ENCODE measurements around the gene IL1RAPL1.

IL1RAPL1 gene

DNA sequence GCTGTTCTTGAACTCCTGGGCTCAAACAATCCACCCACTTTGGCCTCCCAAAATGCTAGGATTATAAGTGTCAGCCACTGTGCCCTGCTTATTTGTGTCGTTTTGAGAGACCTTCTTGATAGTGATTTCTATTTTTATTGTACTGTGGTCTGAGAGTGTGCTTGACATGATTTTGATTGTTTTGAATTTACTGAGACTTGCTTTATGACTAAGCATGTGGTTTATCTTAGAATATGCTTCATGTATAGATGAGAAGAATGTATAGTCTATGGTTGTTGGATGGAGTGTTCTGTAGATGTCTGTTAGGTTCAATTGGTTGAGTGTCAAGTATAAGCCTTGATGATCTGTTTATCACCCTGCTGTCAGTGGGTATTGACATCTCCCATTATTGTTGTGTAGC, 789.3 kb downstream of the IL1RAPL1 start:
- DNase-seq (ENCODE audit: low read depth, low spot score), result no peak
- TF ChIP-seq, protein P1, sequence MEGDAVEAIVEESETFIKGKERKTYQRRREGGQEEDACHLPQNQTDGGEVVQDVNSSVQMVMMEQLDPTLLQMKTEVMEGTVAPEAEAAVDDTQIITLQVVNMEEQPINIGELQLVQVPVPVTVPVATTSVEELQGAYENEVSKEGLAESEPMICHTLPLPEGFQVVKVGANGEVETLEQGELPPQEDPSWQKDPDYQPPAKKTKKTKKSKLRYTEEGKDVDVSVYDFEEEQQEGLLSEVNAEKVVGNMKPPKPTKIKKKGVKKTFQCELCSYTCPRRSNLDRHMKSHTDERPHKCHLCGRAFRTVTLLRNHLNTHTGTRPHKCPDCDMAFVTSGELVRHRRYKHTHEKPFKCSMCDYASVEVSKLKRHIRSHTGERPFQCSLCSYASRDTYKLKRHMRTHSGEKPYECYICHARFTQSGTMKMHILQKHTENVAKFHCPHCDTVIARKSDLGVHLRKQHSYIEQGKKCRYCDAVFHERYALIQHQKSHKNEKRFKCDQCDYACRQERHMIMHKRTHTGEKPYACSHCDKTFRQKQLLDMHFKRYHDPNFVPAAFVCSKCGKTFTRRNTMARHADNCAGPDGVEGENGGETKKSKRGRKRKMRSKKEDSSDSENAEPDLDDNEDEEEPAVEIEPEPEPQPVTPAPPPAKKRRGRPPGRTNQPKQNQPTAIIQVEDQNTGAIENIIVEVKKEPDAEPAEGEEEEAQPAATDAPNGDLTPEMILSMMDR (IDR thresholded peaks at IDR 0.05; ENCODE audit: low read depth, low read length), result no peak
- in situ Hi-C loops (cut with HindIII; ENCODE audit: low sequenced_read_pairs), result no loop called here
- no peak overlapping the region for H3K4me3 ChIP-seq (ENCODE audit: low read depth, low read length)

DNA sequence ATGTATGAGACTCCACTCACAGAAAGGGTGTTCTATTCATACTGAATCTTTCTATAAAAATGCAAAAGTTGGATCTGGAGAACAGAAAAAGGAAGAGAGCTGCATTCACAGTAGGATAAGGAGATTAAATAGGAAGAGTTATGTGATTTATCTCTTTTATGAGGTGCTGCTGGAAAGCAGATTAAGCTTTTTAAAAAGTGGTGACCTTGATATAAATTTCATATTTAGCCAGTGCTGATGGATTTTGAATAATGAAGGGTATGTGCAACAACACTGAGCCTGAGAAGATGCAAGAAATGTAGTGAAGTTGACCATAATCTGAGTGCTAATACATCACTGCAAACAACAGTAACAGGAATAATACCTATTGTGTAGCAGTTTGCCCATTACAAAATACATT, 795.6 kb downstream of the IL1RAPL1 start:
- DNase-seq (ENCODE audit: low read depth, low spot score), result no peak
- no peak overlapping the region for H3K4me3 ChIP-seq (ENCODE audit: low read depth, low read length)
- in situ Hi-C loops (cut with HindIII; ENCODE audit: low sequenced_read_pairs), result no loop called here
- TF ChIP-seq, protein P1 (IDR thresholded peaks at IDR 0.05; ENCODE audit: low read depth, low read length), result no peak

DNA sequence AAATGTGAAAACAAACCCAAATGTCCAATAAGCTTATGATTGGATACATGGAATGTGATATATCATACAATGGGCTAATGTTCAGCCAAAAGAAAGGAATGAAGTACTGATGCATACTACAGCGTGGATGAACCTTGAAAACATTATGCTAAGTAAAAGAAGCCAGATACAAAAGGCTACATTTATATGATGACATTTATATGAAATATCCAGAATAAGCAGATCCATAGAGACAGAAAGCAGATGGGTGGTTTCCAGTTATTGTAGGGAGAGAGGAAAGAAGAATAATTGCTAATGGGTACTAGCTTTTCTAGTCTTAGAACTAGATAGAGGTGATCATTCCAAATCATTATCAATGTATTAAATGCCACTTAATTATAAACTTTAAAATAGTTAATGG, 801.3 kb downstream of the IL1RAPL1 start:
- DNase-seq (ENCODE audit: low read depth, low spot score), result no peak
- no peak overlapping the region for H3K4me3 ChIP-seq (ENCODE audit: low read depth, low read length)
- TF ChIP-seq, protein P1 (IDR thresholded peaks at IDR 0.05; ENCODE audit: low read depth, low read length), result no peak
- in situ Hi-C loops (cut with HindIII; ENCODE audit: low sequenced_read_pairs), result no loop called here

DNA sequence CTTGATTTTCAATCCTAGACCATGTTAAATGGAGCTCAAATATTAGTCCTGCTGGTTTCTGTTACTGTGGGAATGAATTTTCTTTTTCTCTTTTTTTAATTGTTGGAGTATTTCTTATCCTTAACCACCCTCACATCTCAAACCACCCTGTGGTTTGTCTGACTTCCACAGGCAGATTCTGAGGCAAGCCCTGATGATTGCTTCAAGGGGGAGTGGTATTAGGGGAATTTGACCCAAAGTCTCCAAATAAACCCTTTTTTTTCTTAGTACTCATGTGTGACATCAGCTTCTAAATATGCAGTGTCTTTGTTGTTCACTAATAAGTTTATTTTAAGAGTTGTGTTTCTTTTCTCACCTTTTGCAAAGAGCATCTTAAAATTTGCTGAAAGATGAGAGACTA, 810.3 kb downstream of the IL1RAPL1 start:
- TF ChIP-seq, protein P1 (IDR thresholded peaks at IDR 0.05; ENCODE audit: low read depth, low read length), result no peak
- in situ Hi-C loops (cut with HindIII; ENCODE audit: low sequenced_read_pairs), result no loop called here
- no peak overlapping the region for H3K4me3 ChIP-seq (ENCODE audit: low read depth, low read length)
- peak; percentile 76 for DNase-seq (ENCODE audit: low read depth, low spot score)

DNA sequence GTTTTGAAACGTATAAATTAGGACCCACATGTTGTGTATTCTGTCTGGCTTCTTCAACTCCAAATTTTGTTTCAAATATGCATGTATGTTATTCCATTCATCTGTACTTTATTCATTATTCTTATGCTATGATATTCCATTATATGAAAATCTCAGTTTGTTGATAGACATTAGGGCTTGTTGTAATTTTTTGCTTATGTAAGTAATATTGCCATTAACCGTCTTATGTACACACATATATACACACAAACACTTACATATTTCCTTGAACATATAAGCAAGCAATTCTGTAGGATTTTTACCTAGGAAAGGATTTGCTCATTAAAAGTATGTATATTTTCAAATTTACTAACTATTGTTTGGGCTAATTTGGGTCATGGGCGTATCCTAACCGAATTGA, 820.1 kb downstream of the IL1RAPL1 start:
- H3K4me3 ChIP-seq (ENCODE audit: low read depth, low read length), result no peak overlapping the region
- in situ Hi-C loops (cut with HindIII; ENCODE audit: low sequenced_read_pairs), result no loop called here
- TF ChIP-seq, protein P1 (IDR thresholded peaks at IDR 0.05; ENCODE audit: low read depth, low read length), result no peak
- no peak for DNase-seq (ENCODE audit: low read depth, low spot score)

DNA sequence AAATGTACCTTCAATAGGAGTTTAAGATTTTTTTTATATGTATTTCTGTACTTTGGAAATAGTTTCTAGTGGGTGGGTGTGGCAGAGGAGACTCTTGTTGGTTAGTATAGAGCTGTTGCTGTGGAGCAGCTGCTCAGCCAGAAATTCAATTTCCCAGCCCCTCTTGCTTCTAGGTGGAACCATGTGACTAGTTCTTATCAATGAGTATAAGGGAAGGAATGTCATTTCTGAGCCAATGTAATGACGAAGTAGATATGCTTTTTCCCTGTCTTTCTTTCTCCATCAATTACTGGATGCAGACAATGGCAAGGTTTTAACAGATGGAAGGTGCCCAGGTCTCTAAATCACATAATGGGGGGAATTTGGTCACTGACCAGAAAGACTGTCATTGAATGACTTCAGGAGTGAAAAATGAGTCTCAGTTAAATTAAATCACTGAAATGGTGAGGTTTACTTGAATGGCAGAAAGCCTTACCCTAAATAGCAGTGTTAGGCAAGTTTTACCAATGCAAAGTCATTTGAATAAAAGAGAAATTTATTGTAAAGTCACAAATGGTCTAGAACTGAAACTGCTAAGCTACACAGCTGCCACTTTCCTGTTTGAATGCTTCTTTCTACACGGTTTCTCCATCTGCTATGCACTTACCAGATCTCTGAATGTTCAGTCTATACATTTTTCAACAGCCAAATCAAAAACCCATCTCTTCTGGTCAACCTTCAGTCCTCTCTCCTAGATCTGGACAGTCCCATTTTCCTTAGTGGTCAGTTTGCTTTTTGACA, 832.7 kb downstream of the IL1RAPL1 start:
- H3K4me3 ChIP-seq (ENCODE audit: low read depth, low read length), result no peak overlapping the region
- peak; percentile 50 for DNase-seq (ENCODE audit: low read depth, low spot score)
- TF ChIP-seq, protein P1 (IDR thresholded peaks at IDR 0.05; ENCODE audit: low read depth, low read length), result no peak
- in situ Hi-C loops (cut with HindIII; ENCODE audit: low sequenced_read_pairs), result no loop called here
